HG03571 (cell line): Measurements from ENCODE around the gene IFNG.
"Not testable (repeated sequence)": the region's sequence is repeated elsewhere in the genome, so short reads cannot be mapped to it uniquely, and the experiment has no call there.

Experiments used
- ATAC-seq: cut with Tn5 transposase; IDR thresholded peaks from one replicate; pipeline ENCODE4 v1.9.1; 2021; ENCODE audit not compliant: unreplicated experiment

The IFNG gene

GRCh38 chr12:68159681-68160304 is at the start of gene IFNG:
IFNG (minus strand) TSS chr12:68159740; CDS start chr12:68159615, 125 bp downstream.
- peak; percentile 42 for ATAC-seq

- ATAC-seq: not testable (repeated sequence)
These were observed 49.6 kb upstream of the IFNG start for GRCh38 chr12:68209048-68209728.

- no peak for ATAC-seq
These were observed 47.7 kb upstream of the IFNG start for GRCh38 chr12:68207276-68207675.

DNA sequence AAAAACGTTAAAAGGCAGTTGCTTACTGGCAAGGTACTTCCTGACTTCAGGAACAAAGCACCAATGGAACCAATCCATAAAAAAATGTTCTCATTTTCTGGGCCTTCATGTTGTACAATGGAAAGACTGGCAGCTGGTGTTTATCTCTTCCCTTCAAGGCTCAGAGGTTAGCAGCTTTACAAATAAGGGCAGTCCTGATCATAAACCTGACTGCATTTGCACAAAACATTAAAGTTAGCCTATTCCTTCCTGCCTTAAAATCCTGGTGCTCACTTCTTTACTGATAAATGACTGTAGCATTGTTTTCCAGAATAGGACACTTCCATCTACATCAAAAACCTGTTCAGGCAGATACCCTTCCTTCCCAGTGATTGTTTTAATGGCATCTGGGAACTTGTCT is 46.9 kb upstream of the IFNG start:
- ATAC-seq: no peak

DNA sequence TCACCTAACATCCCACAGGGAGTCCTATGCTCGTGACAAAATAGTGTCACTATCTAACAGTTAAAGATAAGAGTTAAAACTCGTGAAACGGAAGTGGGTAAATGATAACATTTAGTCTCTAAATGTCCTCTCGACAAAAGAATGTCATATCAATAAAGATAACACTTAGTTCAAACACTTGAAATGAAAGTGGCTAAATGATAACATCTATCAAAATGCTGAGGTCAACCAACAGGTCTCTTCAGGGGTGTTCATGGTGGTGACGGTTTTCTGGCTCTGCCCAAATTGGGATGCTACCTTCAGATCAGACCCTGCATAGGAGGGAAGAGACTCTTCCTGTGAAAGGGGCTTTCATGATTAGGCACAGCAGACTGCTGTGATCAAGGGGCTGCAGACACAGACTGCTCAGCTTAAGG is 43.9 kb upstream of the IFNG start:
- no peak for ATAC-seq

GRCh38 chr12:68200854-68201253 is 41.3 kb upstream of the IFNG start:
- no peak for ATAC-seq

DNA sequence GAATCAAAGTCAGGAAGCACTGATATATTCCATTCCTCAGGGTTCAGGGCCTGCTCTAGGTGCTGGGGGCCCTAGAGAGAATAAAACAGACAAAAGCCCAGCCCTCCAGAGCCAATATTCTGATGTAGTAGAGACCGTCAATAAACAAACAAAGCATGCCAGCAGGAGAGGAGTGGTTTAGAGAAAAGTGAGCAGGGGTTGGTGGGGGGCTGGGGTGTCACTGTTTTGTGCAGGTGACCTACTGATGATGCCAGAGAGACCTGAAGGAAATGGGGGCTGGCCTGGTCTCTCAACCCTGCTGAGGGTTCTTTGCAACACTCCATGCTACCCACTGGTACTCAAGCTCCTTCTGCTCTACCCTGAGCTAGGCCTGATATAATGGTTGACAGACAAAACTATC is 39.6 kb upstream of the IFNG start:
- no peak for ATAC-seq

DNA sequence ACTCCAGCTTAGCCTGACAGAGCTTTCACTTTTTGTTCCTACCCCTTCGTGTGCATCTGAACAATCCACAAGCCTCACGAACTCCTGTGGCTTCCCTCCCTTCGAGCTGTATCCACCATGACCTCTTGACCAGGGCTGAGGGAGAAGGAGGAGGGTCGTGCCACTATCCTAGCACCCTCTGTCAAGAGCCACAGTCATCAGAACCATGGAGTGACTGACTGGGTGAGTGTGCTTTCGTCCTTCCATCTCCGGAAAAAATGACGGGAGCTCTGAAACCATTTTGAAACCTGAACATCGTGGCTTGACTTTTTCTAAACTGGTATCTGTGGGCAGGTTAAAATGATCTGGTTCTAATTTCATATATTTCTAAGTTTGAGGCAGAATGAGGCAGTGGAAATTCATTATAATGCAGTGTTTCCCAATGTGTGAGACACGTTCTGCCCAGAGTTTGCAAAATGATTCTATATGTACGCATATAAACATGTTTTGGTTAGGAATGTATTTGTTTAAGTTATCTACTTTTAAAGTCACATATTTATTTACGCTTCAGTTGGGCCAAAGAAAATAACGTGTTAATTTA is 39.1 kb upstream of the IFNG start:
- ATAC-seq: no peak

DNA sequence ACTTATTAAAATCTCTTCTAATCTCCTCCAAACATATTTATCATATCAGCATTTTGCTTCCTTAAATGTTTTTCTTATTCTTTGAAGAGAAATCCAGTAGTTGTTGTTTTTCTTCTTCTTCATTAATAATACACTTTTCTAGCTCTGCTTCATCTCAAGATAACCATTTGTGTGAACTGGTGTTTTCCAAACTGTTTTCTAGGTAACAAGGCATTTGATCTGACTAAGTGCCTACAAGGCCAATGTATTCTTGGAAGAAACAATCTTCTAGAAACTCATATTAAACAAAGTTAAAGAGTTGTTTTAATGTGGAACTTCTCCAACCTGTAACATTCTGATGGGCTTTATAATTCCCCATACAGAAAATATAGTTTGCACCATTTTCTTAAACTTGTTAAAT is 30.8 kb upstream of the IFNG start:
- ATAC-seq: no peak

- ATAC-seq: no peak
These were observed 30.3 kb upstream of the IFNG start for GRCh38 chr12:68189821-68190242.

GRCh38 chr12:68185598-68185997 is 26.1 kb upstream of the IFNG start:
- ATAC-seq: no peak

- ATAC-seq: no peak
These were observed 21.5 kb upstream of the IFNG start for GRCh38 chr12:68180792-68181744.

GRCh38 chr12:68178774-68179439 is 19.4 kb upstream of the IFNG start:
- no peak for ATAC-seq

DNA sequence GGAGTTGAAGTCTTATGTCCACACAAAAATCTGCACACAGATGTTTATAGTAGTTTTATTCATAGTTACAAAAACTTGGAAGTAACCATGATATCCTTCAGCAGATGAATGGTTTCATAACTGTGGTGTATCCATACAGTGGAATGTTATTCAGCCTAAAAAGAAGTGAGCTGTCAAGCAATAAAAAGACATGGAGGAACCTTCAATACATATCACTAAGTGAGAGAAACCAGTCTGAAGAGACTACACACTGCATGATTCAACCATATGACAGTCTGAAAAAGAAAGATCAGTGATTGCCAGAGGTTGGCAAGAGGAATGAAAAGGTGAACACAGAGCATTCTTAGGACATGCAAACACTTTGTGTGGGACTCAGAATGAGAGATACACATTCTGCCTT is 18.6 kb upstream of the IFNG start:
- ATAC-seq: no peak

DNA sequence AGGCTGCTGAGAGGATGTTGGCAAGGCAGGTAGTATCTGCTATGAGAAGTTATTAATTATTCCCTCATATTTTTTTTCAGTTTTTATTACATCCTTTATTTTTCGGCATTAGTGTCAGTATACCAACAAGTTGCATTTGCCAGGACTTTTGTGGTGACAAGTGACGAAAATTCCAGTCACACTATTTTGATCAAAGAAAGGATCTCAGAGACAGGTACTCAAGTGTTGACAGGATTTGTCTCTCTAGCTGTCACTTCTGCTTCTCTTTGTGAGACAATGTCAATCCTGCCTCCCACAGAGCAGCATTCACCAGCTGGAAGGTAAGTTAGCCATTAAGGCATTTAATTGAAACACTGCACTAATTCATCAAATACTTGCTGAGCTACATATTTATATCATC is 18.0 kb upstream of the IFNG start:
- no peak for ATAC-seq

GRCh38 chr12:68176257-68176656 is 16.7 kb upstream of the IFNG start:
- ATAC-seq: no peak

DNA sequence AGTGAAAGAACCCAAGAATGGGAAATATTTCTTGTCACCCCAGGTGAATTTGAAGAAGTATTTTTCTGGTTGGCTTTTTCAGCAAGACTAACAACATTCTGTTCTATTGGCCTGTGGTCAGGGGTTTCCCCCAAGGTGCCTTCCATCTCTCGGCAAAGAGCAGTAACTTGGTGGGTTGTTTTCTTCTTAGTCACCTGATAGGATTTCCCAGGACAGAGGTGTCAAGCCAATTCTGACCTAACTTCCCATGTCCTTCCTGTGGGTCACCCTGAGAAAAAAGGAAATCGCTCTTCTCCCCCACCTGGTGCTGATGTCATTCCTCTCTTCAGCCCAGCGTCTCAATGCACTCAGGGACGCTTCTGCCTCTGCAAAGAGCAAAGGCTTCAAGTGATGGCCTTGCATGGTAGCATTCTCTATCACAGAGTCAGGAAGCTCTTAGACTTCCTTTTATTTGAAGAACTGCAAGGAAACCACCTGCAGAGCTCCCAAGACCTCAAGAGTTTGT is 16.1 kb upstream of the IFNG start:
- ATAC-seq: peak; percentile 85

DNA sequence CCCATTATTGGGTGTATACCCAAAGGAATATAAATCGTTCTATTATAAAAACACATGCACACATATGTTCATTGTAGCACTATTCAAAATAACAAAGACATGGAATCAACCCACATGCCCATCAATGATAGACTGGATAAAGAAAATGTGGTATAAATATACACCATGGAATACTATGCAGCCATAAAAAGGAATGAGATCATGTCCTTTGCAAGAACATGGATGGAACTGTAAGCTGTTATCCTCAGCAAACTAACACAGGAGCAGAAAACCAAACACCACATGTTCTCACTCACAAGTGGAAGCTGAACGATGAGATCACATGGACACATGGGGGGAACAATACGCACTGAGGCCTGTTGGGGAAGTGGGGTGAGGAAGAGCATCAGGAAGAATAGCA is 15.2 kb upstream of the IFNG start:
- ATAC-seq: not testable (repeated sequence)

DNA sequence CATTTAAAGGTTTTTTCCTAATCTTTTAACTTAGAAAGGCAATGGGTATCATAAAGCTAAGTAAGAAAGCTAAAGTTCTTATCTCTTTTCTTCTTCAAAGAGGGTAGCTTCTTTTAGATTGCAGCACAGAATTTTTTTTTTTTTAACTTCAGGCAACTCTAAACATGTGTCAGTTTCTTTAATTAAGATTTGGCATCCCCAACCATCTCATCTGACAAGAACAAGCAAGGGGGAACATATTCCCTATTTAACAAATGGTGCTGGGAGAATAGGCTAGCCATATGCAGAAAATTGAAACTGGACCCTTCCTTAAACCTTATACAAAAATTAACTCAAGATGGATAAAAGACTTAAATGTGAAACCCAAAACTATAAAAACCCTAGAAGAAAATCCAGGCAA is 14.3 kb upstream of the IFNG start:
- ATAC-seq: no peak

DNA sequence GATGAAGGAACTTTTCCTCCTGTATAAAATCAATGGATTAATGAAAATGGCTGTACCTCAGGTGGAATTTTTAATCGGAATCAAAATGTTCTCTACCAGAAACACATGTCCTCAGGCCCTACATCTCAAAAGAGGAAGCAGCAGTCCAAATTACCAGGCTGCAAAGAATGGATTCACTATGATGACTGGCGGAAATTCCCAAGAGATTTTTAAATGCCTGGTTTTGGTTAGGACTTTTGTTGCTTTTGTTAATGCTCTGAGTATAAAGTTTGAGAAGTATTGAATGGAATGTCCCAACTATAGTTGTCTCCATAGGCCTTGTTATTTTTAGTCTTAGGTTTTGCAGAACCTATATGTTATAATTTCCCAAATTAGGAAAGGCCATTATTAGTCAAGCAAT is 11.2 kb upstream of the IFNG start:
- no peak for ATAC-seq
